ENCODE measurements around the gene PTPRG. TPM values are rescaled to one million over a fixed set of nuclear protein-coding genes. Genes with fewer than 3 reads are reported as not detected.

PTPRG gene
- total RNA-seq, 1 donor from 2014 or later, result 44.3 TPM

DNA sequence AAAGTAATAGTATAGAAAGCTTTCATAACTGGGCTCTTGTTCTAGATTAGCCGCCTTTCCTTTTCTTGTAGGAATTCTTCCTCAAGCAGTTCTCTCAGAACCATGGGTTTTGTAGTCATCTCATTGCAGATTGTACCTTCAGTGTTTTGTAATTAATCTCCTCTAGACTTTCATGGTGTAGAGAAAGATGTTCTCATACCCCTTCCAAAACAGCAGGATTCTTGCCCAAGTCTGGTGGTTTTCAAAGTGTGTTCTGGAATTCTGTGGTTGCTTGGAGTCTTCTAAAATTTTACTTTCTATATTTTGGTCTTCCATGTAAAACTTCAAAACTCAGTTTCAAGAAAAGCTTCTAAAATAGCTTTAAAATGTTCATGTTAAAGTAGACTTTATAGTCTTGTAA, 293.8 kb downstream of the PTPRG start:
- no peak overlapping the region for H3K27ac Mint-ChIP-seq
- no peak for DNase-seq (ENCODE audit: low spot score, unreplicated experiment)
- TF ChIP-seq, protein P1, sequence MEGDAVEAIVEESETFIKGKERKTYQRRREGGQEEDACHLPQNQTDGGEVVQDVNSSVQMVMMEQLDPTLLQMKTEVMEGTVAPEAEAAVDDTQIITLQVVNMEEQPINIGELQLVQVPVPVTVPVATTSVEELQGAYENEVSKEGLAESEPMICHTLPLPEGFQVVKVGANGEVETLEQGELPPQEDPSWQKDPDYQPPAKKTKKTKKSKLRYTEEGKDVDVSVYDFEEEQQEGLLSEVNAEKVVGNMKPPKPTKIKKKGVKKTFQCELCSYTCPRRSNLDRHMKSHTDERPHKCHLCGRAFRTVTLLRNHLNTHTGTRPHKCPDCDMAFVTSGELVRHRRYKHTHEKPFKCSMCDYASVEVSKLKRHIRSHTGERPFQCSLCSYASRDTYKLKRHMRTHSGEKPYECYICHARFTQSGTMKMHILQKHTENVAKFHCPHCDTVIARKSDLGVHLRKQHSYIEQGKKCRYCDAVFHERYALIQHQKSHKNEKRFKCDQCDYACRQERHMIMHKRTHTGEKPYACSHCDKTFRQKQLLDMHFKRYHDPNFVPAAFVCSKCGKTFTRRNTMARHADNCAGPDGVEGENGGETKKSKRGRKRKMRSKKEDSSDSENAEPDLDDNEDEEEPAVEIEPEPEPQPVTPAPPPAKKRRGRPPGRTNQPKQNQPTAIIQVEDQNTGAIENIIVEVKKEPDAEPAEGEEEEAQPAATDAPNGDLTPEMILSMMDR (IDR thresholded peaks at IDR 0.05; ENCODE audit: unreplicated experiment), result no peak
- H3K4me3 Mint-ChIP-seq (ENCODE audit: low read depth), result no peak overlapping the region
- no peaks in the 10 kb centered on the region for H3K36me3 Mint-ChIP-seq (ENCODE audit: insufficient read depth)
- peaks cover 10% of the 10 kb centered on the region for H3K4me1 Mint-ChIP-seq (ENCODE audit: low read depth)
- peaks cover 2% of the 10 kb centered on the region for H3K9me3 Mint-ChIP-seq (ENCODE audit: low read depth)
- H3K27me3 Mint-ChIP-seq, result no peaks in the 10 kb centered on the region

DNA sequence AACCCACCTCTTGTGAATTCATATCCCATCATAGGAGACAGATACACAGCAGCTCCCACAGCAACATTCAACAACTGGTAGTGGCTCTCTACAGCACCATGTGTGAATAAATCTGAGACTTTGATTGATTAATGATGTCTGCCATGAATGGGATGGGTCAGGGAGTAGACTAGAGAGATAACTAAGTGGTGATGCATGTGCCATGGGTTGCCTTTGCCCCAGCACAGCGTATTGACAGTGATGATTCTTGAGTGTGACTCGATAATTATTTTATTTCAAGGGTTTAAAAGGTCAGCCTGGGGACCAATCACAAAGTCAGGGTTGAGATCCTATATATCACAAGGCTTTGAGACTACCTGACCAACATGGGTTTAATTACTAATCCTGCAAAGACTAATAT, 295.9 kb downstream of the PTPRG start:
- Mint-ChIP-seq H3K9me3 (ENCODE audit: low read depth) (peaks cover 2% of the 10 kb centered on the region), H3K27me3 (no peaks in the 10 kb centered on the region), H3K36me3 (ENCODE audit: insufficient read depth) (no peaks in the 10 kb centered on the region), H3K4me1 (ENCODE audit: low read depth) (peaks cover 10% of the 10 kb centered on the region), H3K27ac (no peak overlapping the region), H3K4me3 (ENCODE audit: low read depth) (no peak overlapping the region)
- TF ChIP-seq, protein P1 (IDR thresholded peaks at IDR 0.05; ENCODE audit: unreplicated experiment), result no peak
- DNase-seq (ENCODE audit: low spot score, unreplicated experiment), result no peak

DNA sequence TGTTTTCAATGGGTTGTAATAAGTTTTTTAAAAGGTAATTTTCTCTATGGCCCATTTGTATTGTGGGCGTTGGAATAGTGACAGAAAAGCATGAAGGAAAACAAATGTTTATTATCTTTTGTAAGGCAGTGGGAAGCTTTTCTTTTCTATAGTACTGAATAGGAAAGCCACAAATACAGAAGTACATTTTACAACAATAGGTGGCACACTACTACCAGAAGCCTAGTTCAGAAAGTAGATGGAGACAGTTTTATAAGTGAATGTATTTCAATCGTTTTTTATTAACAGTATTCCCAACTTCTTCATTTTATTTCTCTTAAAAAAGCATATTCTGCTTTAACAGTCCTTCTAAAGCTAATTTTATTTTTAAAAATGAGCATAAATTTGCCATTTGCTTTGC, 296.7 kb downstream of the PTPRG start:
- H3K4me3 Mint-ChIP-seq (ENCODE audit: low read depth), result no peak overlapping the region
- DNase-seq (ENCODE audit: low spot score, unreplicated experiment), result no peak
- TF ChIP-seq, protein P1 (IDR thresholded peaks at IDR 0.05; ENCODE audit: unreplicated experiment), result peak; percentile 35
- peaks cover 10% of the 10 kb centered on the region for H3K4me1 Mint-ChIP-seq (ENCODE audit: low read depth)
- H3K9me3 Mint-ChIP-seq (ENCODE audit: low read depth), result peaks cover 2% of the 10 kb centered on the region
- no peaks in the 10 kb centered on the region for H3K36me3 Mint-ChIP-seq (ENCODE audit: insufficient read depth)
- H3K27ac Mint-ChIP-seq, result no peak overlapping the region
- no peaks in the 10 kb centered on the region for H3K27me3 Mint-ChIP-seq

DNA sequence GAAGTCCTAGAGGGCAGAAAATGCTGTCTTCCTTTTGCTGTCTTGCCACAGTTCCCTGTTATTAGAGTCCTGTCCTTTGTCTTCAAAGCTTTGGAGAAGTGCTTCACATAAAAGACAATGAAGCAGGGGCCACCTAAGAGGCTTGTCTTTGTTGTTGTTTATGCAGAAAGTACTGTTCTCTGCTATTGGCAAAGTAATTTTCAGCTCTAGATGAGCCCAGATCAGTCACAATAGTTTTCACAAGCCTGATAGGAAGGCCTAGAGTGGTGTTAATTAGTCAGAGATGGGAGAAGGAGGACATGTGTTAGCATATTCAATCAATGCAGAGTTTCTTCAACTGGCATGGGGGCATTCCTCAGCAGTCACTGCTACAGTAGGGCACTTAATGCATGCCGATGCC, 300.0 kb downstream of the PTPRG start:
- no peak overlapping the region for H3K27ac Mint-ChIP-seq
- no peaks in the 10 kb centered on the region for H3K27me3 Mint-ChIP-seq
- H3K4me1 Mint-ChIP-seq (ENCODE audit: low read depth), result no peaks in the 10 kb centered on the region

DNA sequence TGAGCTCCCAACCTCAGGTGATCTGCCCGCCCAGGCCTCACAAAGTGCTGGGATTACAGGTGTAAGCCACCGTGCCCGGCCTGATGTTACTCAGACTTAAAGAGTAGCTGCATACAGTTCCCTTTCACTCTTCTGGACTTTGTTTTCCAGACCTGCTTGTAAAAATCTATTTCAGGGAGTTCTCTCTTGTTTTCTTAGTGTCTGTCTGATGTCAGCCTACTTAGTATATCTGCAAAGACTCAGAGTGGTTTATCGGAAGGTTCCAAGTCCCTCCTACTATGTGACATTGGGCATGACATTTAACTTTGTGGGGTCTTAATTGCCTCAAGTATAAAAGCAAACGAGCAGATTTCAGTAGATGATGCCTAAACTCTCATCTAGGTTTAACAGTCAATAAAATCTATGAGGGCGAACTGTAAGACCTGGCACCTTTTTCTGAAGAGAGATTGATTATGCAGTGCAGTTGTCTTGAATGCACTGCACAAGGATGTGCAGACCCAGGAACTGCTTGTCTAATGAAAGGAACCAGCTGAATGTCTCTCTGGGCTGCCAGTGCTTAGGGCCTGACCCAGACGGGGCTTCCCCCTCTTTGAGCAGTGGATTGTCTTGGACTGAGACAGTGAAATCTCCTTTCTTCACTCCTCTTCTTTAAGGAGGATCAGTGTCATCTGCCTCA, 301.4 kb downstream of the PTPRG start:
- peaks cover 2% of the 10 kb centered on the region for H3K9me3 Mint-ChIP-seq (ENCODE audit: low read depth)
- H3K27me3 Mint-ChIP-seq, result no peaks in the 10 kb centered on the region
- H3K4me3 Mint-ChIP-seq (ENCODE audit: low read depth), result no peak overlapping the region
- no peaks in the 10 kb centered on the region for H3K36me3 Mint-ChIP-seq (ENCODE audit: insufficient read depth)
- H3K27ac Mint-ChIP-seq, result no peak overlapping the region
- TF ChIP-seq, protein P1 (IDR thresholded peaks at IDR 0.05; ENCODE audit: unreplicated experiment), result no peak
- DNase-seq (ENCODE audit: low spot score, unreplicated experiment), result no peak
- H3K4me1 Mint-ChIP-seq (ENCODE audit: low read depth), result no peaks in the 10 kb centered on the region

More for the DNA sequence above, 300.0 kb downstream of the PTPRG start:
- peaks cover 2% of the 10 kb centered on the region for H3K9me3 Mint-ChIP-seq (ENCODE audit: low read depth)
- no peak for DNase-seq (ENCODE audit: low spot score, unreplicated experiment)
- H3K36me3 Mint-ChIP-seq (ENCODE audit: insufficient read depth), result no peaks in the 10 kb centered on the region
- TF ChIP-seq, protein P1 (IDR thresholded peaks at IDR 0.05; ENCODE audit: unreplicated experiment), result no peak
- H3K4me3 Mint-ChIP-seq (ENCODE audit: low read depth), result no peak overlapping the region
